AG10803 (cell line): ENCODE data around the gene TNIP1.

Source experiments
- DNase-seq: peaks from one replicate; pipeline ENCODE4 v3.0.0; 2010; ENCODE audit warnings: low read depth
- H3K4me3 ChIP-seq: 2 replicates; pipeline ENCODE4 v1.5.1; 2011; ENCODE audit warnings: mild to moderate bottlenecking, low read length, control low read depth
- TF ChIP-seq, protein P1 (sequence below): conservative IDR thresholded peaks from 2 replicates; pipeline ENCODE4 v1.5.1; 2011; ENCODE audit warnings: mild to moderate bottlenecking, low read length, control low read depth, inconsistent platforms

The TNIP1 gene

DNA sequence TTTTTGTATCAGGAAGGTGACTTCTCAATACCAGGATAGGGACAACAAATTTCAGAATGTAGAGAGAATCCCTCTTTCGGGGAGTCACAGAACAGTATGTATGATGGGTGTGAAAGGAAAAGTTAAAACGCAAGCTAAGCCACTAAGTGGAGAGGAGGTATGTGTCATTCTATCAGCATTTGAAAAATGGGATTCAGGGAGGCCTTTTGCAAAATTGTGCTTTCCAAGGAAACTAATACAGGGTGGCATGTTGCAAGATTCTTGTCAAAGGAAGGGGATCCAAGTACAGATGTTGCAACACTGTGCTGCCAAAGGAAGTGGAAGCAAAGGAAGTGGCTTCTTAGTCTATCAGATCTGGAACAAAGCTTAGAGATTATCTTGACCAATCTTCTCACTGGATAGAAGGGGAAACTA lies 12.6 kb upstream of the TNIP1 start:
- peak overlapping the region; percentile 18 for H3K4me3 ChIP-seq
- DNase-seq, result peak; percentile 98
- TF ChIP-seq, protein P1, sequence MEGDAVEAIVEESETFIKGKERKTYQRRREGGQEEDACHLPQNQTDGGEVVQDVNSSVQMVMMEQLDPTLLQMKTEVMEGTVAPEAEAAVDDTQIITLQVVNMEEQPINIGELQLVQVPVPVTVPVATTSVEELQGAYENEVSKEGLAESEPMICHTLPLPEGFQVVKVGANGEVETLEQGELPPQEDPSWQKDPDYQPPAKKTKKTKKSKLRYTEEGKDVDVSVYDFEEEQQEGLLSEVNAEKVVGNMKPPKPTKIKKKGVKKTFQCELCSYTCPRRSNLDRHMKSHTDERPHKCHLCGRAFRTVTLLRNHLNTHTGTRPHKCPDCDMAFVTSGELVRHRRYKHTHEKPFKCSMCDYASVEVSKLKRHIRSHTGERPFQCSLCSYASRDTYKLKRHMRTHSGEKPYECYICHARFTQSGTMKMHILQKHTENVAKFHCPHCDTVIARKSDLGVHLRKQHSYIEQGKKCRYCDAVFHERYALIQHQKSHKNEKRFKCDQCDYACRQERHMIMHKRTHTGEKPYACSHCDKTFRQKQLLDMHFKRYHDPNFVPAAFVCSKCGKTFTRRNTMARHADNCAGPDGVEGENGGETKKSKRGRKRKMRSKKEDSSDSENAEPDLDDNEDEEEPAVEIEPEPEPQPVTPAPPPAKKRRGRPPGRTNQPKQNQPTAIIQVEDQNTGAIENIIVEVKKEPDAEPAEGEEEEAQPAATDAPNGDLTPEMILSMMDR, result peak; percentile 59

DNA sequence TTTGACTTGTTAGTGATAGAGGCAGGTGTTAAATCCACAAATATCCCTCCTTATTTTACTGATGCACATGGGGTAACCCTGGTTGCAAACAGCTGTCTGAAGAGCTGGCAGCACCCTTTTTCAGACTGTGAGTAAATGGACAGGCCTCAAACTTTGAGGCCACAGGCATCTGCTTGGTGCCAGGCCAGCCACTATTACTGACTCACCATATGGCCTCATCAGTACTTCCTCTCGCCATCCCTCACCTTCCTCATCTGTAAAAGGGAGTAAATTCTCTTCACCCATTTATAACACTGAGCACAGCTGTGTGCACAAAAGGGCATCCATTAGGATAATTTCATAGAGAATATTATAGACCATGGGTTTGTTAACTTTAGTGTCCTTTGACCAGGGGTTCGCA lies 11.9 kb upstream of the TNIP1 start:
- TF ChIP-seq, protein P1, result no peak
- peak overlapping the region; percentile 18 for H3K4me3 ChIP-seq
- peak; percentile 92 for DNase-seq

DNA sequence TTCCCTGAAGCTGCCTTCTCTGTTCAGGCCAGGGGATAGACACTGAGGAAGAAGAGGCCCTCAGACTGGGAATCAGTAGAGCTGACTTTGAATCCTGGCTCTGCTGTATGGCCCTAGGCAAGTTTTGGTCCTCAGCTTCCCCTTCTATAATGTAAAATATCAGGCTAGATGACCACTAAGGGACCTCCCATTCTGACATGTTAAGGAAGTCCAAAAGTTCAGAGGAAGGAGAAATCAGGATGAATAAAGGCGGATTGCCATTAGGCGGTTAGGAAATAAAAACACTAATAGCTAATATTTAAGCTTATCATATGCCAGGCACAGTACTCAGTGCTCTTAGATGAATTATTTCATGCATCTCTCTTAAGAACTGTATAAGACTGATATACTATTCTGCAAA lies 8.9 kb upstream of the TNIP1 start:
- no peak for DNase-seq
- no peak overlapping the region for H3K4me3 ChIP-seq
- TF ChIP-seq, protein P1, result no peak

DNA sequence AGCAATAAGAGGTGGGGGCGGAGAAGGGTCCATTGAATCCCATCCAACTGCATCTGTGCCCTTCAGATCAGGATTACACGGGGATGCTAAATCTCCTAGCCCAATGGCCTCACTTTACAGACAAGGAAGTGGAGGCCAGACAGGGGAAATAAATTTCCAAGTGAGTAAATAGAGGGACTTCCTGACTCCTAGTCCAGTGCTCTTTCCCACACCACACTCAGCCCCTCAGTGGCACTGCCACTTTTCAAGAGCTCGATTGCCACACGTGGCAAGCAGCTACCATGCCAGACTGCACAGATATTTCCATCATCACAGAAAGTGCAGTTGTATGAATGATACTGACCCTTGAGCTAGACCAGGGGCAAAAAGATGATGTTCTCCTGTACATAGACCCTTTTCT lies 8.2 kb upstream of the TNIP1 start:
- no peak for DNase-seq
- TF ChIP-seq, protein P1, result no peak
- no peak overlapping the region for H3K4me3 ChIP-seq

DNA sequence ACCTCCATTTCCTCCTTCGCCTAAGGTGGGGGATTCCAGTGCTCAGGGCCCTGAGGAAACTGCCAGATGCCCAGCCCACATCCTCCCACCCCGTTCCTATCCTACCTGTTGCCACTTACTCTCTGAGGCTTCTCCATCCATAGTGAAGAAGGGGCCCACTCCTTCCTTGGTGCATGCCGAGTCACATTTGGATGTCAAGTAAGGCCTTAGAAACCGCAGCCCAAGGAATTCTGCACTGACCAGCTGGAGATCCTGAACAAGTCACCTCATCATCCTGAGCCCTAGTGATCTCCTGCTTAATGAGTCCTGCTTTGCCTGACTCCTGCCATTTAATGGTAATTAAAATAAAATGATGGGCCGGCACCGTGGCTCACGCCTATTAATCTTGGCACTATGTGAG lies 6.7 kb upstream of the TNIP1 start:
- no peak for DNase-seq
- no peak overlapping the region for H3K4me3 ChIP-seq
- TF ChIP-seq, protein P1, result no peak

DNA sequence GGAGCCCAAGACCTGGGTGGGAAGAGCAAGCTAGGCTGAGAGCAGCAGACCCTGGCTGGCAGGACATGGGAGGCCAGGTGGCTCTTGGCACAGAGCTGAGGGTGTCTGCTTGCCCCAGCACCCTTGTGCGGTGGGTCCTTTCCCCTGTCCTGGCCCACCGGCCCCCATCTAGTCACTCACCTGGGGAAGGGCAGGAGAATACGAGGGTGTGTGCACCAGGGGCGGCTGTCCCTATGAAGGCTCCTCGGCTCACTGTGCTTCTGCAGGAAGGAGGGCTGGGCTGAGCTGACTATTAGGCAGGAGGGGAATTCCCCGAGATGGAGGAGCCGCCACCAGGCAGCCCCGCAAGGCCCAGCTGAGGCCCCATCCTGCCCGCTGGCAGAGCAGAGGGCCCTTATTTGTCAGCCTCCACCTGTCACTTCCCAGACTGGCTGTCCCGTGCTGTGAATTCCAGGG lies 6.1 kb upstream of the TNIP1 start:
- H3K4me3 ChIP-seq, result no peak overlapping the region
- DNase-seq, result no peak
- TF ChIP-seq, protein P1, result no peak

DNA sequence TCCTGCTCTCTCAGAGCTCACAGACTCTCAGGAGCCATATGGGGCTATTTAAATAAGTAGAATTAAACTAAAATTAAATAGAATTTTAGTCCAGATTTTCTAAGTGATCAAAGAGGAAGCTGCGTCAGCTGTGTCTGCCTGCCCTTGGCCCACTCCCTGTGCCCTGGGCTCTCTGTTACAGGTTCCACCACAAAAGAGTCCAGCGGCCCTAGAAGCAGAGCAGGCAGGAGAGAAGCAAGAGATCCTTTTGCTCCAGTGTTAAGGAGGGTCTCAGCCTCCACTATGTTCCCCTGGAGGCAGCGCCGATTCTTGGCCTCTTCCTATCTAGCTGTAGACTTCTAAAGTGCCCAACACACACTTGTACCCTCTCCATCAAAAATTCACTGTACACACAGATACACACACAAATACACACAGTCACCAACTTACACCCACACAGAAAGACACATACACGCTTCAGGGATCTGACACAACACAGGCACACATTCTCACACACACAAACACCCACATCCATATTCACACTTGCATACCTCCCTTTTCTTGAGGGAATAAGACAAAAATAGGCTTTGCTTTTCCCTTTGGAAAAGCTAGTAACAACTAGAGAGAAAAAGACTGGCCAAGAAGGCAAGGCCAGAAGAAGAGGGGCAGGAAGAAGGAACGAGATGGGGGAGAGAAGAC lies 5.5 kb upstream of the TNIP1 start:
- DNase-seq, result no peak
- TF ChIP-seq, protein P1, result no peak
- no peak overlapping the region for H3K4me3 ChIP-seq
